ENCODE measurements around the gene HTRA1.

HTRA1 gene

DNA sequence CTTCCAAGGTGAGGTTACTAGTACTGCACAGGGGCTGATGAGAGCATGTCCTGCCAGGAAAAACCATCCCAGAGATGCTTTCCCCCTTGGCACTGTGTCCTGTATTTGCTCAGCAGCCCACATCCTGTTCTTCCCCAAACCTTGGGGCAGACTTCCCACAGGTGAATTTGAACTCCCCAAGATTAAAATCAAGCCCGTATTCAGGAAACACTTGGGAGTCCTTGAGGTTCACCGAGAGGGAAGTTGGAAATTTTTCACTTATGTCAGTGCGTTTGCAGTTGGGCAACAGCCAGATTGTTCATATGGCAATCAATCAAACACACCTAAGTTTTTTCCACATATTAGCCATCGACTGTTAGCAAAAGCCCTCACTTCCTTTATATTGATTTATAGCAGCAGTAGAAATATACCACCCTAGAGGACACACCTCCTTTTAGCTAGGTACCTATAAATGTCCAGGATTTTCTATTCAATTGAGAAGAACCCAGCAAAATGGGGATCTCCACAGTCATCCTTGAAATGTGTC, 99.0 kb downstream of the HTRA1 start, which contains the start of gene DMBT1:
TSS of gene DMBT1 (plus strand) at position 476 of the 526 bp plus-strand sequence. CDS start at position 493, 17 bp downstream.
- no peak for DNase-seq

DNA sequence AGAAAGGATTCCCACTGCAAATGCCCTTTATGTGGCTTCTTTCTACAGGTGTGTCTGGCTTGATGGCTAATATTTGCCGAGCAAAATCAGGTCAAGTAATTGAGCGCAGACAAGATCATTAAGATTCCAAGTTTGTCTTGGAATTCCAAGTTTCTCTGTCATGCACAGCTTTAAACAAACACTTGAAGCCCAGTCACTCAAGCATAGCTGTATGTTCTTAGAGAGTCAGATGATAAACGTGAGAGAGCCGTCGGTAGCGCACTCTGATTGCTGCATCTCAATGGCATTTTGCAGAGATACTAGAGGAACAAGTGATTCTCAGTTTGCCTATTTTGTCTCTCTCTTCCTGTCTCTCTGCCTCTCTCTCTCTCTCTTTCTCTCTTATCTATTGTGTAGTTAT, 99.9 kb downstream of the HTRA1 start:
- DNase-seq: no peak

DNA sequence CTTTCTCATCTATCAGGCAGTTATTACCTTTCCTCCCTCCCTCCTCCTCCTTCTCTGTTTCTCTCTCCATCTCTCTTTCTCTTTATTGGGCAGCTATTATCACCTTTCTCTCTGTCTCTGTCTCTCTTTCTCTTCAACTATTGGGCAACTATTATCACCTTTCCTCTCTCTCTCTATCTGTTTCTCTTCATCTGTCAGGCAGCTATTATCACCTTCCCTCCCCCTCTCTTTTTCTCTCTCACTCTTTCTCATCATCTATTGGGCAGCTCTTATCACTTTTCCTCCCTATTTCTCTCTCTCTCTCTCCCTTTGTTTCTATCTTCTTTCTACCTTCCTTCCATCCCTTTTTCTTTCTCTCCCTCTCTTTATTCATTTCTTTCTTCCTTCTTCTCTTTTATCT, 100.4 kb downstream of the HTRA1 start:
- DNase-seq: no peak

All from bone marrow (tissue), 2 donors.